Cardiac muscle cell (in vitro differentiated cells and primary cell): ENCODE measurements around the gene GRK5. TPM values are rescaled to one million over a fixed set of nuclear protein-coding genes. Genes with fewer than 3 reads are reported as not detected.

ENCODE experiments used
- DNase-seq, 2 donors: peaks; one replicate each; pipeline versions ENCODE4 v3.0.0 to v3.0.0-alpha.2; 2010 to 2017; ENCODE audit warnings: low read depth in 1 of 2, low spot score in 1 of 2
- H3K27ac ChIP-seq: fragments of 200-600 bp; sonication (generic); 2 replicates; pipeline ENCODE4 v1.5.1; 2016
- H3K27me3 ChIP-seq: fragments of 200-600 bp; sonication (generic); 2 replicates; pipeline ENCODE4 v1.6.0; 2016; ENCODE audit warnings: control low read depth
- H3K36me3 ChIP-seq: fragments of 200-600 bp; sonication (generic); 2 replicates; pipeline ENCODE4 v1.5.1; 2016; ENCODE audit warnings: control low read depth
- H3K4me1 ChIP-seq: fragments of 200-600 bp; sonication (generic); 2 replicates; pipeline ENCODE4 v1.8.1; 2017; ENCODE audit warnings: low read depth, mild to moderate bottlenecking, mixed run types
- H3K4me3 ChIP-seq: fragments of 200-600 bp; sonication (generic); 2 replicates; pipeline ENCODE4 v1.5.1; 2016; ENCODE audit warnings: mild to moderate bottlenecking
- H3K9me3 ChIP-seq: fragments of 200-600 bp; sonication (generic); 2 replicates; pipeline ENCODE4 v1.5.1; 2017; ENCODE audit warnings: low read depth, mild to moderate bottlenecking, control low read depth
- CTCF ChIP-seq: IDR thresholded peaks from 2 replicates; pipeline ENCODE4 v1.5.1; 2012; ENCODE audit warnings: low read depth, mild to moderate bottlenecking, low read length
- polyA plus RNA-seq: library from polyadenylated mRNA; unstranded; fragments of >200 nt; fragmentation: Nextera tagmentation; extraction: Ambion mirVana; gene quantifications from 2 replicates; pipeline ENCODE4 v1.2.1, GENCODE V29; 2016
- total RNA-seq: library from RNA; depleted of rRNA; stranded (reverse); fragments of >200 nt; gene quantifications from 2 replicates; pipeline ENCODE4 v1.2.3, GENCODE V29; 2016

Gene GRK5
- total and polyA plus RNA-seq, 2 experiments from 2014 or later, result 3.5 to 18.3 TPM

- H3K9me3 ChIP-seq, result no peaks in the 10 kb centered on the region
- H3K4me3 ChIP-seq, result no peak overlapping the region
- no peaks in the 10 kb centered on the region for H3K36me3 ChIP-seq
- H3K4me1 ChIP-seq, result peaks cover 11% of the 10 kb centered on the region
- H3K27me3 ChIP-seq, result no peaks in the 10 kb centered on the region
- DNase-seq, result peak in 1 of 2 donors; percentile 78
- H3K27ac ChIP-seq, result peak overlapping the region; percentile 70
- TF ChIP-seq CTCF, result no peak
Observed at GRCh38 chr10:119412244-119413092, 205.1 kb downstream of the GRK5 start.

GRCh38 chr10:119413093-119413453 lies 205.7 kb downstream of the GRK5 start:
- no peaks in the 10 kb centered on the region for H3K27me3 ChIP-seq
- H3K4me3 ChIP-seq, result no peak overlapping the region
- DNase-seq, result peak in 1 of 2 donors; percentile 40
- H3K9me3 ChIP-seq, result no peaks in the 10 kb centered on the region
- H3K36me3 ChIP-seq, result no peaks in the 10 kb centered on the region
- H3K27ac ChIP-seq, result peak overlapping the region; percentile 70
- TF ChIP-seq CTCF, result no peak
- peaks cover 11% of the 10 kb centered on the region for H3K4me1 ChIP-seq

GRCh38 chr10:119413471-119414080 lies 206.2 kb downstream of the GRK5 start:
- Histone ChIP-seq H3K27ac (peak overlapping the region; percentile 70), H3K4me3 (no peak overlapping the region), H3K9me3 (no peaks in the 10 kb centered on the region), H3K4me1 (peaks cover 11% of the 10 kb centered on the region), H3K36me3 (no peaks in the 10 kb centered on the region), H3K27me3 (no peaks in the 10 kb centered on the region)
- peak; percentile 30 to 42 for DNase-seq
- TF ChIP-seq CTCF, result no peak

- no peak for TF ChIP-seq CTCF
- peak; percentile 19 to 82 for DNase-seq
- Histone ChIP-seq H3K27me3 (no peaks in the 10 kb centered on the region), H3K4me3 (no peak overlapping the region), H3K27ac (peak overlapping the region; percentile 70), H3K36me3 (no peaks in the 10 kb centered on the region), H3K4me1 (peaks cover 11% of the 10 kb centered on the region), H3K9me3 (no peaks in the 10 kb centered on the region)
Observed at GRCh38 chr10:119414081-119414611, 206.8 kb downstream of the GRK5 start.

GRCh38 chr10:119415121-119415520 lies 207.8 kb downstream of the GRK5 start:
- Histone ChIP-seq H3K36me3 (no peaks in the 10 kb centered on the region), H3K4me3 (no peak overlapping the region), H3K27me3 (no peaks in the 10 kb centered on the region), H3K27ac (no peak overlapping the region), H3K9me3 (no peaks in the 10 kb centered on the region), H3K4me1 (peaks cover 11% of the 10 kb centered on the region)
- no peak for DNase-seq
- no peak for TF ChIP-seq CTCF
